Loucy (cell line): ENCODE data around the gene JMJD4.
A peak's percentile ranks its signal among the peaks of the same experiment; 100 is the strongest.

Source experiments
- H2AFZ ChIP-seq: fragments of 200-600 bp; sonication (generic); 2 replicates; pipeline ENCODE4 v1.6.0; 2016; ENCODE audit warnings: antibody characterized with exemption, mild to moderate bottlenecking, low read length, moderate library complexity
- H3F3A ChIP-seq: fragments of 200-600 bp; 2 replicates; pipeline ENCODE4 v1.6.0; 2016; ENCODE audit warnings: antibody characterized with exemption, low read depth, mild to moderate bottlenecking
- H3K27me3 ChIP-seq: fragments of 200-600 bp; sonication (generic); 2 replicates; pipeline ENCODE4 v1.6.1; 2014; ENCODE audit warnings: low read length, mild to moderate bottlenecking; ENCODE audit not compliant: insufficient read depth, poor library complexity, severe bottlenecking
- H3K36me3 ChIP-seq: fragments of 200-600 bp; sonication (generic); 2 replicates; pipeline ENCODE4 v1.6.1; 2016; ENCODE audit warnings: low read length; ENCODE audit not compliant: insufficient read depth
- H3K4me1 ChIP-seq: fragments of 200-600 bp; sonication (generic); 2 replicates; pipeline ENCODE4 v1.5.1; 2014; ENCODE audit warnings: low read length, mild to moderate bottlenecking; ENCODE audit not compliant: insufficient read depth, poor library complexity, severe bottlenecking
- H3K4me2 ChIP-seq: fragments of 200-600 bp; sonication (generic); 2 replicates; pipeline ENCODE4 v1.6.0; 2014; ENCODE audit warnings: antibody characterized with exemption, low read length, low read depth, mild to moderate bottlenecking; ENCODE audit not compliant: poor library complexity, severe bottlenecking
- H3K4me3 ChIP-seq: fragments of 200-600 bp; sonication (generic); 2 replicates; pipeline ENCODE4 v1.5.1; 2014; ENCODE audit warnings: low read length, mild to moderate bottlenecking, mixed read lengths; ENCODE audit not compliant: poor library complexity, severe bottlenecking
- H3K79me2 ChIP-seq: fragments of 200-600 bp; sonication (generic); 2 replicates; pipeline ENCODE4 v1.6.1; 2014; ENCODE audit warnings: low read length; ENCODE audit not compliant: insufficient read depth
- H3K9ac ChIP-seq: fragments of 200-600 bp; sonication (generic); 2 replicates; pipeline ENCODE4 v1.6.0; 2014; ENCODE audit warnings: mild to moderate bottlenecking, low read depth, low read length, moderate library complexity; ENCODE audit not compliant: poor library complexity, severe bottlenecking
- H3K9me2 ChIP-seq: fragments of 200-600 bp; sonication (generic); replicated peaks from 2 replicates; pipeline ENCODE4 v1.6.1; 2016; ENCODE audit warnings: low read depth, low read length, mixed read lengths
- H3K9me3 ChIP-seq: fragments of 200-600 bp; sonication (generic); 2 replicates; pipeline ENCODE4 v1.6.1; 2014; ENCODE audit warnings: mild to moderate bottlenecking, antibody characterized with exemption, low read length, low read depth; ENCODE audit not compliant: insufficient read depth
- H4K20me1 ChIP-seq: fragments of 200-600 bp; sonication (generic); 2 replicates; pipeline ENCODE4 v1.6.0; 2014; ENCODE audit warnings: antibody characterized with exemption, low read length, mild to moderate bottlenecking; ENCODE audit not compliant: insufficient read depth, poor library complexity, severe bottlenecking
- EZH2phosphoT487 ChIP-seq: fragments of 200-600 bp; IDR thresholded peaks from 2 replicates; pipeline ENCODE4 v1.6.1; 2018; ENCODE audit warnings: antibody characterized with exemption, mild to moderate bottlenecking, moderate library complexity, borderline replicate concordance
- TF ChIP-seq, protein P1 (sequence below): fragments of 200-600 bp; sonication (generic); conservative IDR thresholded peaks from 2 replicates; pipeline ENCODE4 v1.5.1; 2014; ENCODE audit warnings: mild to moderate bottlenecking, antibody characterized with exemption, low read length

The JMJD4 gene

GRCh38 chr1:227762231-227762911 is 27.3 kb upstream of the JMJD4 start:
- Histone ChIP-seq H3F3A (peaks cover 11% of the 10 kb centered on the region), H3K4me1 (peaks cover 40% of the 10 kb centered on the region), H3K4me3 (no peak overlapping the region), H3K36me3 (peaks cover 49% of the 10 kb centered on the region; the same call in 1 of the 2 replicates), H3K9ac (no peak overlapping the region), H2AFZ (no peak overlapping the region), H3K27me3 (no peaks in the 10 kb centered on the region), H3K79me2 (peaks cover 15% of the 10 kb centered on the region; the same call in 1 of the 2 replicates), H3K4me2 (peak overlapping the region; percentile 53), H3K9me3 (no peaks in the 10 kb centered on the region), H4K20me1 (peaks cover 24% of the 10 kb centered on the region), H3K9me2 (no peaks in the 10 kb centered on the region)
- TF ChIP-seq, protein P1, sequence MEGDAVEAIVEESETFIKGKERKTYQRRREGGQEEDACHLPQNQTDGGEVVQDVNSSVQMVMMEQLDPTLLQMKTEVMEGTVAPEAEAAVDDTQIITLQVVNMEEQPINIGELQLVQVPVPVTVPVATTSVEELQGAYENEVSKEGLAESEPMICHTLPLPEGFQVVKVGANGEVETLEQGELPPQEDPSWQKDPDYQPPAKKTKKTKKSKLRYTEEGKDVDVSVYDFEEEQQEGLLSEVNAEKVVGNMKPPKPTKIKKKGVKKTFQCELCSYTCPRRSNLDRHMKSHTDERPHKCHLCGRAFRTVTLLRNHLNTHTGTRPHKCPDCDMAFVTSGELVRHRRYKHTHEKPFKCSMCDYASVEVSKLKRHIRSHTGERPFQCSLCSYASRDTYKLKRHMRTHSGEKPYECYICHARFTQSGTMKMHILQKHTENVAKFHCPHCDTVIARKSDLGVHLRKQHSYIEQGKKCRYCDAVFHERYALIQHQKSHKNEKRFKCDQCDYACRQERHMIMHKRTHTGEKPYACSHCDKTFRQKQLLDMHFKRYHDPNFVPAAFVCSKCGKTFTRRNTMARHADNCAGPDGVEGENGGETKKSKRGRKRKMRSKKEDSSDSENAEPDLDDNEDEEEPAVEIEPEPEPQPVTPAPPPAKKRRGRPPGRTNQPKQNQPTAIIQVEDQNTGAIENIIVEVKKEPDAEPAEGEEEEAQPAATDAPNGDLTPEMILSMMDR, result peak; percentile 96
- no peak for TF ChIP-seq EZH2phosphoT487

DNA sequence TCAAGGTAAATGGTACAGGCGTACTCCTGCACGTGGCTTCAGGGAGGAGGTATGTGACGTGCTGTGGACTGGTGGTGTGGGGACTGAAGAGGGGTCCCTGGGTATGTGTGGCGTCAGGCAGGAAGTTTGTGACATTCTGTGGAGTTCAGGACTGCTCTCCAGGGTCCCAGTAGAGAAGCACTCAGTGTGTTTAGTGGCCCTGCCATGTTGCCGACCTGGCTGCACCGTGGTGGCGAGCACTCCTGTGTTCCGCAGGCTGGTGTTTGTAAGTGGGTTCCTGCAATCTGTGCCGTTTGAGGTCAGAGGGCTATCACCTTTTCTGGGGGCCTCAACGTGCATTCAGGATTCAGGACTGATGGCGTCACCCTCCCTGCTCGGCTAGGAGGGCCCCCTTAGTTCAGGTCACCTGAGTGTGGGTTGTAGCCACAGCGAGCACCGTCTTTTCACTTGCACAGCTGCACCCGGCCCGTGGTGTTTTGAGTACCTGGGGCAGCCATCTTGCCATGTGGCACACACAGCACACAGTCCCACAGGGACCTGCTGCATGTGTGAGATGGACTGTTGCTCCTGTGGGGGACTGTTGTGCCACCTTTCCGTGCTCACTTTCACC is 26.6 kb upstream of the JMJD4 start:
- Histone ChIP-seq H3K9me2 (no peaks in the 10 kb centered on the region), H2AFZ (no peak overlapping the region), H3K9me3 (no peaks in the 10 kb centered on the region), H3K4me3 (no peak overlapping the region), H4K20me1 (peaks cover 24% of the 10 kb centered on the region), H3F3A (peaks cover 10% of the 10 kb centered on the region), H3K4me2 (peak overlapping the region; percentile 53), H3K9ac (no peak overlapping the region), H3K36me3 (peaks cover 50% of the 10 kb centered on the region; the same call in 1 of the 2 replicates), H3K27me3 (no peaks in the 10 kb centered on the region), H3K79me2 (peaks cover 15% of the 10 kb centered on the region; the same call in 1 of the 2 replicates), H3K4me1 (peaks cover 33% of the 10 kb centered on the region)
- TF ChIP-seq EZH2phosphoT487, result no peak
- TF ChIP-seq, protein P1, result no peak

DNA sequence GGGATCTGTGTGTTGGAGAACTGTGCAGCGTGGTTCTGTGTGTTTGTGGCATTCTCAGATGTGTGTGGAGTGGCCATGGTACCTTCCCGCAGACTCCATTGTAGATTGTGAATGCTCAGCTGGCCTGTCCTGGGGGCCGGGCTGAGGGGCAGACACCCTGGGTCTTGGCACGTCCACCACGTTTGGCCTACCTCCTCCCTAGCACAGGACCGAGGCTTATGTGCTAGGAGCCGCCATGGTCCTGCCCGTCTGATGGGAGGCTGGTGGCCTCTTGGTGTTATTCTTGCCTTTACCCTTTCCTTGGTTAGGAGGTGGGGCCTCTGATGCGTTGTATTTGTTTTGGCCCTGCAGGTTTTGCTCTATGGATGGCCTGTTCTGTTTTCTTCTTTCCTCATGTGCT is 25.3 kb upstream of the JMJD4 start:
- Histone ChIP-seq H4K20me1 (peaks cover 16% of the 10 kb centered on the region), H3K9ac (no peak overlapping the region), H2AFZ (no peak overlapping the region), H3K4me2 (no peak overlapping the region), H3K4me3 (no peak overlapping the region), H3K79me2 (peaks cover 12% of the 10 kb centered on the region; the same call in 1 of the 2 replicates), H3K27me3 (no peaks in the 10 kb centered on the region), H3K9me2 (no peaks in the 10 kb centered on the region), H3K9me3 (no peaks in the 10 kb centered on the region), H3F3A (peaks cover 2% of the 10 kb centered on the region; the same call in 1 of the 2 replicates), H3K4me1 (peaks cover 21% of the 10 kb centered on the region), H3K36me3 (peaks cover 50% of the 10 kb centered on the region; the same call in 1 of the 2 replicates)
- TF ChIP-seq EZH2phosphoT487, result no peak
- TF ChIP-seq, protein P1, result no peak
